IMR-90 (cell line): ENCODE data around the gene POLD4. TPM values are rescaled to one million over a fixed set of nuclear protein-coding genes. Genes with fewer than 3 reads are reported as not detected.
A peak's percentile ranks its signal among the peaks of the same experiment; 100 is the strongest.

ENCODE experiments used
- ATAC-seq: fragments of 200-7000 bp; cut with Tn5 transposase; 2 replicates; pipeline ENCODE4 v1.9.1; 2020; ENCODE audit warnings: low read depth, mild to moderate bottlenecking, moderate library complexity
- BruUV-seq: library from RNA; stranded (reverse); fragments of 400-500 nt; replicated peaks from 2 replicates; lab custom pipeline; 2021; lab: Mats Ljungman, UMichigan
- CTCF ChIA-PET: fragments of 300-600 bp; formaldehyde crosslinking; extraction: SDS; loops from one replicate; lab custom pipeline; 2021; ENCODE audit warnings: antibody characterized with exemption; lab: Yijun Ruan, JAX
- POLR2A ChIA-PET: fragments of 300-600 bp; sonication (Branson Sonifier 250); formaldehyde crosslinking; loops from one replicate; lab custom pipeline; 2022; ENCODE audit warnings: antibody characterized with exemption; ENCODE audit not compliant: unreplicated experiment; lab: Charles Lee
- DNase-seq: peaks from one replicate; pipeline ENCODE4 v3.0.0; 2013
- H2AFZ ChIP-seq: replicated peaks from 2 replicates; pipeline ENCODE3; 2013; ENCODE audit warnings: low read length, mild to moderate bottlenecking; ENCODE audit not compliant: poor library complexity
- H2AK5ac ChIP-seq: 2 replicates; pipeline ENCODE4 v1.6.1; 2013; ENCODE audit warnings: low read depth, low read length, inconsistent platforms
- H2AK9ac ChIP-seq: replicated peaks from 2 replicates; pipeline ENCODE3; 2013; ENCODE audit warnings: mild to moderate bottlenecking, low read depth, low read length, moderate library complexity; ENCODE audit not compliant: poor library complexity
- H2BK120ac ChIP-seq: 2 replicates; pipeline ENCODE4 v1.6.1; 2013; ENCODE audit warnings: low read depth, low read length, inconsistent platforms
- H2BK15ac ChIP-seq: 3 replicates; pipeline ENCODE4 v1.6.1; 2013; ENCODE audit warnings: low read depth, low read length, inconsistent platforms
- H2BK20ac ChIP-seq: 2 replicates; pipeline ENCODE4 v1.6.1; 2013; ENCODE audit warnings: low read depth, mild to moderate bottlenecking, inconsistent platforms, low read length, moderate library complexity
- H2BK5ac ChIP-seq: 2 replicates; pipeline ENCODE4 v1.6.1; 2013; ENCODE audit warnings: mild to moderate bottlenecking, low read depth, low read length, inconsistent platforms; ENCODE audit not compliant: poor library complexity, severe bottlenecking
- H3K14ac ChIP-seq: replicated peaks from 2 replicates; pipeline ENCODE4 v1.6.1; 2013; ENCODE audit warnings: low read depth, low read length, inconsistent platforms
- H3K18ac ChIP-seq: 2 replicates; pipeline ENCODE4 v1.6.1; 2013; ENCODE audit warnings: low read depth, low read length, control low read depth
- H3K23ac ChIP-seq: 2 replicates; pipeline ENCODE4 v1.6.1; 2013; ENCODE audit warnings: low read depth, low read length, inconsistent platforms
- H3K27ac ChIP-seq: 2 replicates; pipeline ENCODE4 v1.5.1; 2013; ENCODE audit warnings: mild to moderate bottlenecking, control low read depth, low read length; ENCODE audit not compliant: insufficient read depth
- H3K27me3 ChIP-seq: 2 replicates; pipeline ENCODE4 v1.6.1; 2013; ENCODE audit warnings: low read length; ENCODE audit not compliant: control insufficient read depth, insufficient read depth
- H3K36me3 ChIP-seq: 2 replicates; pipeline ENCODE4 v1.6.1; 2013; ENCODE audit warnings: low read length, mixed read lengths; ENCODE audit not compliant: control insufficient read depth, insufficient read depth
- H3K4ac ChIP-seq: 2 replicates; pipeline ENCODE4 v1.6.1; 2013; ENCODE audit warnings: low read depth, low read length, inconsistent platforms
- H3K4me1 ChIP-seq: 2 replicates; pipeline ENCODE4 v1.6.1; 2013; ENCODE audit warnings: low read length, mixed read lengths; ENCODE audit not compliant: control insufficient read depth, insufficient read depth
- H3K4me2 ChIP-seq: 2 replicates; pipeline ENCODE4 v1.6.1; 2013; ENCODE audit warnings: low read depth, mild to moderate bottlenecking, control low read depth, low read length, moderate library complexity
- H3K4me3 ChIP-seq: 2 replicates; pipeline ENCODE4 v1.5.1; 2013; ENCODE audit warnings: low read depth, mild to moderate bottlenecking, control low read depth, low read length, moderate library complexity; ENCODE audit not compliant: insufficient read depth
- H3K56ac ChIP-seq: 2 replicates; pipeline ENCODE4 v1.6.1; 2013; ENCODE audit warnings: low read length, inconsistent platforms; ENCODE audit not compliant: insufficient read depth; ENCODE audit errors: extremely low read depth
- H3K79me1 ChIP-seq, 2 experiments: 2 replicates each; pipeline ENCODE4 v1.6.1; 2013; ENCODE audit warnings: low read length in 2 of 2, inconsistent platforms in 1 of 2, low read depth in 1 of 2
- H3K9ac ChIP-seq: 2 replicates; pipeline ENCODE4 v1.6.1; 2013; ENCODE audit warnings: low read depth, low read length, control low read depth
- H3K9me1 ChIP-seq: 2 replicates; pipeline ENCODE4 v1.6.1; 2013; ENCODE audit warnings: low read length, inconsistent platforms; ENCODE audit not compliant: insufficient read depth
- H3K9me3 ChIP-seq: 2 replicates; pipeline ENCODE4 v1.6.1; 2013; ENCODE audit warnings: low read length; ENCODE audit not compliant: control insufficient read depth, insufficient read depth
- H4K20me1 ChIP-seq: 2 replicates; pipeline ENCODE4 v1.6.1; 2013; ENCODE audit warnings: low read length, inconsistent platforms; ENCODE audit not compliant: insufficient read depth
- H4K5ac ChIP-seq: 2 replicates; pipeline ENCODE4 v1.6.1; 2013; ENCODE audit warnings: mild to moderate bottlenecking, low read depth, low read length, control low read depth
- H4K8ac ChIP-seq, 2 experiments: 2 replicates each; pipeline ENCODE4 v1.6.1; 2013; ENCODE audit warnings: low read depth in 2 of 2, low read length in 2 of 2, control low read depth in 1 of 2, inconsistent platforms in 1 of 2
- H4K91ac ChIP-seq: 2 replicates; pipeline ENCODE4 v1.6.1; 2013; ENCODE audit warnings: low read depth, low read length, inconsistent platforms; ENCODE audit not compliant: insufficient read depth
- BHLHE40 ChIP-seq: fragments of 150-350 bp; IDR thresholded peaks from 2 replicates; pipeline ENCODE4 v1.6.1; 2016; ENCODE audit warnings: mild to moderate bottlenecking, low read depth, low read length
- CEBPB ChIP-seq: IDR thresholded peaks from 2 replicates; pipeline ENCODE4 v1.6.1; 2012; ENCODE audit warnings: low read depth, low read length, improper control_type of control experiment
- CHD1 ChIP-seq: IDR thresholded peaks from 2 replicates; pipeline ENCODE4 v1.6.1; 2012; ENCODE audit warnings: low read depth, low read length, improper control_type of control experiment
- CTCF ChIP-seq: conservative IDR thresholded peaks from 2 replicates; pipeline ENCODE4 v1.5.1; 2012; ENCODE audit warnings: mild to moderate bottlenecking, low read depth, low read length, improper control_type of control experiment
- ELK1 ChIP-seq: fragments of 150-350 bp; IDR thresholded peaks from 2 replicates; pipeline ENCODE4 v1.6.1; 2016; ENCODE audit warnings: low read depth, mild to moderate bottlenecking, low read length, moderate library complexity, borderline replicate concordance
- FOS ChIP-seq: fragments of 150-350 bp; IDR thresholded peaks from 2 replicates; pipeline ENCODE4 v1.6.1; 2016; ENCODE audit warnings: low read depth, low read length
- MAFK ChIP-seq: IDR thresholded peaks from 2 replicates; pipeline ENCODE4 v1.6.1; 2012; ENCODE audit warnings: low read depth, low read length, improper control_type of control experiment
- MAZ ChIP-seq: IDR thresholded peaks from 2 replicates; pipeline ENCODE4 v1.6.1; 2012; ENCODE audit warnings: low read depth, mild to moderate bottlenecking, low read length, improper control_type of control experiment, moderate library complexity, borderline replicate concordance
- MXI1 ChIP-seq: IDR thresholded peaks from 2 replicates; pipeline ENCODE4 v1.6.1; 2012; ENCODE audit warnings: low read depth, mild to moderate bottlenecking, low read length, moderate library complexity, borderline replicate concordance
- NFE2L2 ChIP-seq: fragments of 150-350 bp; IDR thresholded peaks from 2 replicates; pipeline ENCODE4 v1.6.1; 2016; ENCODE audit warnings: low read depth, mild to moderate bottlenecking, low read length
- POLR2A ChIP-seq: IDR thresholded peaks from 2 replicates; pipeline ENCODE4 v1.6.1; 2012; ENCODE audit warnings: mild to moderate bottlenecking, low read depth, low read length
- RAD21 ChIP-seq: IDR thresholded peaks from 2 replicates; pipeline ENCODE4 v1.6.1; 2012; ENCODE audit warnings: low read length, improper control_type of control experiment
- RCOR1 ChIP-seq: IDR thresholded peaks from 2 replicates; pipeline ENCODE4 v1.6.1; 2012; ENCODE audit warnings: mild to moderate bottlenecking, low read length, improper control_type of control experiment; ENCODE audit not compliant: insufficient replicate concordance
- RFX5 ChIP-seq: IDR thresholded peaks from 2 replicates; pipeline ENCODE4 v1.8.0; 2012; ENCODE audit warnings: low read depth, mild to moderate bottlenecking, low read length, moderate library complexity
- SMC3 ChIP-seq: fragments of 150-350 bp; IDR thresholded peaks from 2 replicates; pipeline ENCODE4 v1.6.1; 2016; ENCODE audit warnings: low read depth, mild to moderate bottlenecking, antibody characterized with exemption, low read length, moderate library complexity
- USF2 ChIP-seq: fragments of 150-350 bp; IDR thresholded peaks from 2 replicates; pipeline ENCODE4 v1.6.1; 2017; ENCODE audit warnings: mild to moderate bottlenecking, antibody characterized with exemption, low read length, low read depth
- WGBS, 2 experiments: methylation state at CpG; one replicate each; pipeline versions ENCODE4 v1.1.5 to v1.1.7; 2013; ENCODE audit warnings: missing lambda C conversion rate in 2 of 2; ENCODE audit not compliant: insufficient read length in 1 of 2; ENCODE audit errors: extremely low coverage in 2 of 2; 5-methylcytosine and 5-hydroxymethylcytosine counted together
- dilution Hi-C: fragments of 300-500 bp; cut with HindIII; formaldehyde crosslinking; loops from one replicate; pipeline ENCODE4 v1.14.3; 2018; ENCODE audit warnings: low sequenced_read_pairs; ENCODE audit not compliant: unreplicated experiment
- in situ Hi-C: fragments of 300-500 bp; cut with MboI; formaldehyde crosslinking; loops from 3 replicates; pipeline ENCODE4 v1.14.3; 2019; ENCODE audit warnings: low sequenced_read_pairs, inconsistent platforms, mixed read lengths
- intact Hi-C: fragments of 100-400 bp; cut with micrococcal nuclease; formaldehyde crosslinking; loops from 2 replicates; pipeline ENCODE4 v1.10.0; 2022
- polyA plus RNA-seq, 3 experiments: library from polyadenylated mRNA; depleted of rRNA; stranded (reverse); fragments of >200 nt; gene quantifications; 2 replicates each; pipeline ENCODE4 v1.2.3, GENCODE V29; 2012; ENCODE audit warnings: low replicate concordance in 1 of 3
- total RNA-seq: library from RNA; depleted of rRNA; stranded (reverse); fragments of >200 nt; gene quantifications from 2 replicates; pipeline ENCODE4 v1.2.3, GENCODE V29; 2012

Gene POLD4
- total and polyA plus RNA-seq, 2 of the 4 experiments (the other 2 are of a cell fraction) = 46.4 to 133 TPM

GRCh38 chr11:67389477-67389876 lies 36.1 kb upstream of the POLD4 start:
- H3K36me3 ChIP-seq = 0 out of 2 replicates have a peak, but pooled peaks cover 2% of the 10 kb centered on the region
- no peak overlapping the region for H3K14ac ChIP-seq
- H3K4me2 ChIP-seq = no peak overlapping the region
- H3K23ac ChIP-seq = no peak overlapping the region
- no peak overlapping the region for H3K56ac ChIP-seq
- H2AK9ac ChIP-seq = no peak overlapping the region
- H3K4me3 ChIP-seq = no peak overlapping the region
- H3K27me3 ChIP-seq = no peaks in the 10 kb centered on the region; the same call in 1 of the 2 replicates
- TF ChIP-seq SMC3 (peak; percentile 36; the same call in 1 of the 2 replicates), MAFK (no peak), RCOR1 (no peak), CTCF (peak; percentile 50), USF2 (no peak), FOS (no peak), MAZ (no peak), CEBPB (no peak), RFX5 (no peak), BHLHE40 (no peak), NFE2L2 (no peak), CHD1 (no peak), POLR2A (no peak), MXI1 (no peak), RAD21 (peak; percentile 43), ELK1 (no peak)
- no peaks in the 10 kb centered on the region for H3K9me3 ChIP-seq
- dilution Hi-C loops = no loop called here
- no peak overlapping the region for H4K5ac ChIP-seq
- H3K4me1 ChIP-seq = peaks cover 11% of the 10 kb centered on the region
- H2AK5ac ChIP-seq = no peak overlapping the region
- BruUV-seq = no TSS peak
- no peak overlapping the region for H3K27ac ChIP-seq
- intact Hi-C loops = no loop called here
- no peaks in the 10 kb centered on the region; the same call in 1 of the 2 replicates for H3K9me1 ChIP-seq
- H4K20me1 ChIP-seq = no peaks in the 10 kb centered on the region; the same call in 1 of the 2 replicates
- CTCF ChIA-PET = no interaction called here
- DNase-seq (no peak), ATAC-seq (no peak)
- no peak overlapping the region for H4K91ac ChIP-seq
- no peak overlapping the region for H2BK20ac ChIP-seq
- H3K4ac ChIP-seq = no peak overlapping the region
- no peak overlapping the region for H2BK5ac ChIP-seq
- no peak overlapping the region for H2BK15ac ChIP-seq
- POLR2A ChIA-PET = no interaction called here
- peaks cover 10 to 30% of the 10 kb centered on the region in 2 experiments; a peak in 3 of 4 replicates for H3K79me1 ChIP-seq
- in situ Hi-C loops = no loop called here
- no peak overlapping the region for H3K9ac ChIP-seq
- WGBS, 2 experiments = 62% methylated on average over 3 of the region's 6 CpGs; no CpG with 5 or more reads in 1 of the 2 experiments
- no peak overlapping the region for H2BK120ac ChIP-seq
- no peak overlapping the region for H4K8ac ChIP-seq
- no peak overlapping the region for H3K18ac ChIP-seq
- peak overlapping the region; percentile 40 for H2AFZ ChIP-seq
